KOPT-K1 (cell line): ENCODE measurements around the gene ADGRD2.

Source experiments
- H3K27ac ChIP-seq: fragments of 200-600 bp; sonication (generic); 2 replicates; pipeline ENCODE4 v1.5.1; 2016; ENCODE audit warnings: antibody characterized with exemption, mild to moderate bottlenecking, low read depth, low read length; ENCODE audit not compliant: poor library complexity, severe bottlenecking
- H3K36me3 ChIP-seq: fragments of 200-600 bp; sonication (generic); 2 replicates; pipeline ENCODE4 v1.5.1; 2017; ENCODE audit warnings: antibody characterized with exemption, mild to moderate bottlenecking, low read length, moderate library complexity; ENCODE audit not compliant: insufficient read depth
- H3K9me3 ChIP-seq: fragments of 200-600 bp; sonication (generic); 2 replicates; pipeline ENCODE4 v1.5.1; 2017; ENCODE audit warnings: antibody characterized with exemption, low read length, mild to moderate bottlenecking; ENCODE audit not compliant: insufficient read depth, poor library complexity, severe bottlenecking

Gene ADGRD2

DNA sequence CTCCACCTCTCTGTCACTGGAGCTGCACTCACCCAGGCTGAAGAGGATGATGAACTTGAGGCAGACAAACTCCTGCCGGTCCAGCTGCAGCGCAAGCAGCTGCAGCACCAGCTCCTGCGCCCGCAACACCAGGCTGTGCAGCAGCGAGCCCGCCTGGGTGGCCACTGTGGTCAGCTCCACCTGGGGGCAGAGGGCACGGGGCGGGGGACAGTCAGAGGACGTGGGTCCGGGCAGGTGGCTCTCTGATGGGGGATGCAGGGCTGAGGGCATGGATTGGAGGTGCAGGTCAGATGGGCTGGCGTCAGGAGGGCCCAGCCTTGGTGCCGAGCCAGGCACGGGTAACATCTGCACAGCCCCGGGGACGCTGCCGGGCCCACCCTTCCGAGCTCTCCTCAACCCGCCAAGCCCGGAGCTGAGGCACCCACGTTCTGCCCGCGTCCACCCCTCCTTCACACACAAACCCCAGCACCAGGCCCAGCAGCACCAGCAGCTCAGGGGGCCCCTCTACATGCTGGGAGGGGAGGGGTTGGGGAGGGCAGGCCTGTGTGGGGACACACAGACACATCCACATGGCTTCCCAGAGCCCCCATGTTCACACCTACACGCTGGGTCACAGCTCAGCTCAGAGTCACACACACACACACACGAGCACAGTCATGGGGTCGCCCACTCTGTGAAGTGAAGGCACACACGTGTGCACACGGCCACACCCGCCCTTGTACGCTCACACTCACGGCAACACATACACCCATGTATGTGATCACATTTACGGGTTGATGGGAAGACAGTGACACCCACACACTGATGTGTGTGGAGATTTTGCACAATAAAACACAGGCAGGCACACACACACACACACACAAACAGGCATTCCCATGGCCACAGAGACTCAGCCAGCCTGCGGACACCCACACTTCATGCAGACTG, 41.1 kb downstream of the ADGRD2 start:
- Histone ChIP-seq H3K9me3 (no peaks in the 10 kb centered on the region), H3K27ac (no peak overlapping the region), H3K36me3 (no peaks in the 10 kb centered on the region)

DNA sequence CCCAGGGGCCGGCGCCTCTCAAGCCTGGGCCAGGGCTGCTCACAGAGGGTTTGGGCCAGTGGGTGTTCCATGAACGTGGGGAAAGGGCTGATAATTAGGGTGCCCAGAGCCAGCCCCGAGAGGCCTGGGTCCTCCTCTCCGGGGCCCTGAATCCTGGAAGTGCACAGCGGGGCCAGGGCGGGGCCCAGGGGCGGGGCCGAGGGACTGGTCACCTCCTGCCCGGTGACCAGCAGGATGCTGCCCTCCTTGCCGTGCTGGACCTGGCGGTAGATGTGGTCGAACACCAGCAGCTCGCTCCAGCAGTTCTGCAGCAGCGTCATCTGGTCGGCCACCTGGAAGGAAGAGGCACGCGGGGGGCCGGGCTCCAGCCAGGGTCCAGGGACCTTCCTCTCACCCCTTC, 42.6 kb downstream of the ADGRD2 start:
- no peak overlapping the region for H3K27ac ChIP-seq
- no peaks in the 10 kb centered on the region for H3K36me3 ChIP-seq
- H3K9me3 ChIP-seq: no peaks in the 10 kb centered on the region

DNA sequence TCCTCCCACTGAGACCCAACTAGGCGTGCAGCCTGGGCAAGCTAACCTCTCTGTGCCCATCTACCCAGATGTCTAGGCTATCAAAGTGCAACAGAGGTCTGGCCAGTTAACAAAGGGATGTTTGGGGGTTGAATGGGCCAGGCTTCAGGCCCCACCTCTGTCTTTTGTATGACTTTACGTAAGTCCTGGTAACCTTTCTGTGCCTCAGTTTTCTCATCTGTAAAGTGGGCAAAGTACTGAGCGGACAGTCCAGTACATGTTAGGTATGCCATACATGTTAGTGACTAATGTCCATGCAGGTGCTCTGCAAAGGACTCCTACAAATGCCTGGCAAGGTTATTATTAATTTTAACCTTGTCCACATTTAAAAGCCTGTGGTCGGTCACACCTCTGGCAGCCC, 43.0 kb downstream of the ADGRD2 start:
- Histone ChIP-seq H3K9me3 (no peaks in the 10 kb centered on the region), H3K36me3 (no peaks in the 10 kb centered on the region), H3K27ac (peak overlapping the region; percentile 91)

DNA sequence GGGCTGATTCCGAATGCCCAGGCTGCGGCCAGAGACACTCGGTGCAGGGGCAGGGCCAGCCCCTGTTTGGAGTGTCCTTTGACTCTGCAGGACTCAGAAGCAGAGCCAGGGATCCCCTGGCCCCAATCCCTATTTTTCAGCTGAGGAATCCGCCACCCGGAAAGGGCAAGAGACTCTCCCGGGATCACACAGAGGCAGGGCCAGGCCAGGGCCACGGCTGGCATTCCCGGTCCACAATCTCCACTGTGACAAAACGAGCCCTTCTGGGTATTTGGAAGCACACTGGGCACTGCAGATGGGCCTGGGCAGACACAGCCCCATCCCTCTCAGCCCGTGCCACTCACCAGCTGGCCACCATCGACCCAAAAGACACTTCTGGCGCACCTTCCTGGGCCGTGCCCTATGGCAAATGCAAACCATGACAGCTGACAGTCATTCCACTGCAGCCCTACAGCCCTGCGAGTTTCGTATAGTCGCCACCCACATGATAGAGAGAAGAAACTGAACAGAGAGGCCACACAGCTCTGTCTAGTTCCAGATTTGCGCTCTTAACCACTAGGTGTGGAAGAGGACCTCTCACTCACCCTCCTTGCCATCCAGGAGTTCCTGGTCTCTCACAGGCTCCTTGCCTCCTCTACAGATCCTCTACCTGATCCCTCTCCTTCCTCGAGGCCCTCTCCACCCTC, 43.7 kb downstream of the ADGRD2 start:
- Histone ChIP-seq H3K9me3 (no peaks in the 10 kb centered on the region), H3K27ac (peak overlapping the region; percentile 91), H3K36me3 (no peaks in the 10 kb centered on the region)

GRCh38 chr9:124495126-124496074, 45.1 kb downstream of the ADGRD2 start:
- no peaks in the 10 kb centered on the region for H3K36me3 ChIP-seq
- peak overlapping the region; percentile 91 for H3K27ac ChIP-seq
- H3K9me3 ChIP-seq: no peaks in the 10 kb centered on the region

DNA sequence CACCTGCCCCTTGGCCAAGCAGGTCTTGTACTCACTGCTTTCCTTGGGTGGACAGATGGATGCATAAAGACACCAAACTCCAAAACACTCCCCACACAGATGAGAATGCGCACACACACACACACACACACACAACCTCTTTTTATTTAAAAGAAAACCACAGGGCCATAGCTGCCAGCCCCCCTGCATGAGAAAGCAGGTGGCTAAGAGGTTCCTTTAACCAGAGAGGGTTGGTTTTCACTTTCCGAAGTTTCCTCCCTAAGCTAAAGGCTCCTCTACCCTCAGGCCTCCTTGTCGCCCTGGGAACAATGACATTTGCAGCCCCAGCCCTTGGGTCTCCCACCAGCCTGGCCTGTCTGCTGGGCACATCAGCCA, 45.8 kb downstream of the ADGRD2 start:
- Histone ChIP-seq H3K36me3 (no peaks in the 10 kb centered on the region), H3K9me3 (no peaks in the 10 kb centered on the region), H3K27ac (peak overlapping the region; percentile 91)

GRCh38 chr9:124496463-124496862, 46.2 kb downstream of the ADGRD2 start:
- Histone ChIP-seq H3K9me3 (no peaks in the 10 kb centered on the region), H3K27ac (peak overlapping the region; percentile 91), H3K36me3 (no peaks in the 10 kb centered on the region)

GRCh38 chr9:124497441-124497840, 47.2 kb downstream of the ADGRD2 start:
- Histone ChIP-seq H3K27ac (peak overlapping the region; percentile 91), H3K9me3 (no peaks in the 10 kb centered on the region)

DNA sequence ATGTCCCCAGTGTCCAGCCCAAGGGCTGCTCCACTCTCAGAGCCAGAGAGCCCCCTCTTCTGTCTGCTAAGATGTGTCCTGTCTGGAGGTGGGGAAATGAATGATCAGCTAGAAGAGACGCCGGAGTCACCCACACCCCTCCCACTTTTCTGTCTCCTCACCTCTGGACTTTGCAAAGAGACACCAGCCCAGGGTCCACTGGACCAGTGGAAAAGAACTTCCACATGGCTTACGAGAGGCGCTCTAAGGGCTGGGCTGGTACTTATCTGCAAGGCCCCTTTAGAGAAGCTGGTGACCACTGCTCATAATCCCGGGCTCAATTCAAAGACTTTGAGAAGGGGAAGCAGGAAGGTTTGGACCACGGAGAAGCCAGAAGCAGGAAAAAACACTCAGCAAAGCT, 47.8 kb downstream of the ADGRD2 start:
- Histone ChIP-seq H3K36me3 (no peaks in the 10 kb centered on the region), H3K27ac (no peak overlapping the region), H3K9me3 (no peaks in the 10 kb centered on the region)

More at GRCh38 chr9:124497441-124497840, 47.2 kb downstream of the ADGRD2 start:
- no peaks in the 10 kb centered on the region for H3K36me3 ChIP-seq

- no peaks in the 10 kb centered on the region for H3K9me3 ChIP-seq
- H3K36me3 ChIP-seq: no peaks in the 10 kb centered on the region
- H3K27ac ChIP-seq: no peak overlapping the region
Measured at GRCh38 chr9:124498499-124499146, 48.4 kb downstream of the ADGRD2 start.

DNA sequence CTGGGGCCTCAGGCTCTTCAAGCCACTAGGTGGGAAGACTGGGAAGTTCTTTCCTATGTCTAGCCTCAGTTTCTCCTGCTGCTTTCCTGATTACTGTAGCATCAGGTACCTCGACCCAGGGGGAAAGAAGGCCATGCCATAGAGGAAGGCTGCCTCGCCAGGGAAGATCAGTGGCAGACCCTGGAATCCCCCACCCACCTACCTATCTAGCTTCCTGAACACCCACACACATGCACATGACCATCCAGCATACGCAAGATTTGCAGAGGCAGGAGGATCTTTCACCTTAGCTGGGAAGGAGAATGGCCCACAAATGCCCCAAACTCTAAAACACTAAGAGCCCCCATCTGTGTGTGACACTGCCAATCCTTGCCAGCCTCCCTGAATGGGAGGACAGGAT, 49.0 kb downstream of the ADGRD2 start:
- Histone ChIP-seq H3K27ac (no peak overlapping the region), H3K9me3 (no peaks in the 10 kb centered on the region), H3K36me3 (no peaks in the 10 kb centered on the region)

DNA sequence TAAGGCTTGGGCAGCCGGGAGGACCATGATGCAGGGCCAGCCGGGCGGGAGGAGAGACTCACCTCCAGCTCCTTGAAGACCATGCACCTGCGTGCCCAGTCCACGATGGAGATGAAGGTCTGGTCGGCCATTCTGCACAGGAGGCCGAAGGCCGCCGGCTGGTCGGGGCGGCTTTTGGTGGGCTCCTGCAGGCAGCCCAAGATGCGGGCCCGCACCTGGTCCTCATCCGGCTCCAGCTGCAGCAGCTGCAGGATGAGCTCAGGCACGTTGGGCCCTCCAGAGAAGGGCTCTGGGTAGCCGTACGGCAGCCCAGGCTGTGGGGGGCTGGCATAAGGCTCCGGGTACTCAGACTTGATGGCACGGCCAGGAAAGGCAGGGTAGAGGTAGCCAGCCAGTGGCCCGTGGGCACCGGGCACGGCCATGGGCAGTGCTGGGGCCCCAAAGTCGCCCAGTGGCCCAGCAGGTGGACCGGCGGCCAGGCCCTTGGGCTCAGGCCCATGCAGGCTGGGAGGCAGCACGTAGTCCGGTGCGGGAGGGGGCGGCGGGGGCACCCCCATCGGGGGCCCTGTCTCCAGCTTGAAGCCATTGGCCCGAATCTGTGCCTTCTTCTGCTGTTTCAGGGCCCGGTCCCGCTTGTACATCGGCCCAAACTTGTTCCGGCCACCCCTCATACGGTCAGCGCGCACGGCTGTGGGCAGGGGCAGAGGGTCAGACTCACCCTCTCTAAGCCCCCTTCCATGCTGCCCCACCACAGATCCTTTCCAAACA, 50.0 kb downstream of the ADGRD2 start:
- no peaks in the 10 kb centered on the region for H3K9me3 ChIP-seq
- H3K36me3 ChIP-seq: no peaks in the 10 kb centered on the region
- no peak overlapping the region for H3K27ac ChIP-seq

DNA sequence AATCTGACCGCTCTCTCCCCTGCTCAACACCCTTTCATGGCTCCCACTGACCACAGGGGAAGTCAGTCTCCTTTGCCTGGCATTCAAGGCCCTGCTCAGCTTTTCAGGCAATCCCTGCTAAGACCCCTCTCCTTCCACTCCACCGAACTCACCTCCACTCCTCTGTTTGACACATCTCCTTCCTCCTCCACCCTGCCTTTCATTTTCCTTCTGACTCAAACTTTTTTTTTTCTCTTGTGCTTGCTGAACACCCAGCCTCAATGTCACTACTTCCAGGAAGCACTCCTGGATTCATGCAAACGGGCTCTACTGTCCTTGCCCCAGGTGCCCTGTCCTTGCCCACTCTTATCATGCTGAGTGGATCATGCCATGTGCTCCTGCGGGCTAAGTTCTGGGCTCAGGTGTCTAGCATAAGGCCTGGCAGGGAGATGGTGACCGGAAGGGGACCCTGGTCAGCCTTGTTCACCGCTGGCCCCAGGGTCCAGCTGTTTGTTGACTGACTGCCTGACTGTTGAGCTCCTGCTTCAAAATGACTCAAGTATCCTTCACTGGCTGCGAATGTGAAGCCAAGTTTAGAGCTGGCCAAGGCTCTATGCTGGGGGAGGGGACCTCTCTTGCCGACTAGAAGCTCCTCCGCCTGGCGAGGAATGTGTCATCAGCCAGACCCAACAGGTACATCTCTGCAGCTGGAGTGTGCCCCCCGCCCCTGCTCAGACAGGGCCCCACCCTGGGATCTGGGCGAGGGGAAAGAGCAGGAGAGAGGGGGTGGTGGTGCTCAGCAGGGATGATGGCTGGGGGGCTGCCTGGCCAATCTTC, 50.8 kb downstream of the ADGRD2 start:
- no peaks in the 10 kb centered on the region for H3K36me3 ChIP-seq
- no peak overlapping the region for H3K27ac ChIP-seq

More for the DNA sequence above, 50.8 kb downstream of the ADGRD2 start:
- no peaks in the 10 kb centered on the region for H3K9me3 ChIP-seq
